SK-N-SH treated with all-trans-retinoic acid at 6 μM for 48 hours (cell line): ENCODE measurements around the gene TINAGL1.

Experiments used
- CREB5 ChIP-seq: fragments of 250-450 bp; sonication (Bioruptor Pico); IDR thresholded peaks from 2 replicates; pipeline ENCODE4 v1.5.1; 2020; ENCODE audit warnings: low read depth, mild to moderate bottlenecking, moderate library complexity
- RARB ChIP-seq: fragments of 250-450 bp; sonication (Bioruptor Pico); IDR thresholded peaks from 2 replicates; pipeline ENCODE4 v1.8.0; 2021; ENCODE audit warnings: mild to moderate bottlenecking, moderate library complexity
- SNAI2 ChIP-seq: fragments of 250-450 bp; sonication (Bioruptor Pico); IDR thresholded peaks from 2 replicates; pipeline ENCODE4 v1.5.0; 2020; ENCODE audit warnings: mild to moderate bottlenecking, moderate library complexity
- TOX ChIP-seq: fragments of 250-450 bp; sonication (Bioruptor Pico); IDR thresholded peaks from 2 replicates; pipeline ENCODE4 v1.8.0; 2021; ENCODE audit warnings: mild to moderate bottlenecking, moderate library complexity, borderline replicate concordance
- ZC3H10 ChIP-seq: fragments of 250-450 bp; sonication (Bioruptor Pico); IDR thresholded peaks from 2 replicates; pipeline ENCODE4 v1.5.1; 2021; ENCODE audit warnings: mild to moderate bottlenecking, moderate library complexity
- ZFP30 ChIP-seq: fragments of 450-650 bp; formaldehyde crosslinking; IDR thresholded peaks from 2 replicates; pipeline ENCODE4 v1.5.0; 2022; ENCODE audit warnings: mild to moderate bottlenecking, moderate library complexity
- ZNF8 ChIP-seq: fragments of 450-650 bp; formaldehyde crosslinking; IDR thresholded peaks from 2 replicates; pipeline ENCODE4 v1.5.0; 2020; ENCODE audit warnings: mild to moderate bottlenecking, moderate library complexity
- TF ChIP-seq, protein P1 (sequence below): fragments of 250-450 bp; sonication (Bioruptor Pico); IDR thresholded peaks from 2 replicates; pipeline ENCODE4 v1.8.0; 2020; ENCODE audit warnings: mild to moderate bottlenecking, moderate library complexity, borderline replicate concordance

GRCh38 chr1:31625561-31626222 lies 49.4 kb downstream of the TINAGL1 start:
- TF ChIP-seq ZC3H10 (CRISPR knock-in tag) (no peak), ZNF8 (CRISPR knock-in tag) (no peak), CREB5 (CRISPR knock-in tag) (no peak), SNAI2 (CRISPR knock-in tag) (no peak), ZFP30 (no peak), RARB (no peak), TOX (CRISPR knock-in tag) (no peak)
- TF ChIP-seq, protein P1, sequence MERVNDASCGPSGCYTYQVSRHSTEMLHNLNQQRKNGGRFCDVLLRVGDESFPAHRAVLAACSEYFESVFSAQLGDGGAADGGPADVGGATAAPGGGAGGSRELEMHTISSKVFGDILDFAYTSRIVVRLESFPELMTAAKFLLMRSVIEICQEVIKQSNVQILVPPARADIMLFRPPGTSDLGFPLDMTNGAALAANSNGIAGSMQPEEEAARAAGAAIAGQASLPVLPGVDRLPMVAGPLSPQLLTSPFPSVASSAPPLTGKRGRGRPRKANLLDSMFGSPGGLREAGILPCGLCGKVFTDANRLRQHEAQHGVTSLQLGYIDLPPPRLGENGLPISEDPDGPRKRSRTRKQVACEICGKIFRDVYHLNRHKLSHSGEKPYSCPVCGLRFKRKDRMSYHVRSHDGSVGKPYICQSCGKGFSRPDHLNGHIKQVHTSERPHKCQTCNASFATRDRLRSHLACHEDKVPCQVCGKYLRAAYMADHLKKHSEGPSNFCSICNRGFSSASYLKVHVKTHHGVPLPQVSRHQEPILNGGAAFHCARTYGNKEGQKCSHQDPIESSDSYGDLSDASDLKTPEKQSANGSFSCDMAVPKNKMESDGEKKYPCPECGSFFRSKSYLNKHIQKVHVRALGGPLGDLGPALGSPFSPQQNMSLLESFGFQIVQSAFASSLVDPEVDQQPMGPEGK (CRISPR knock-in tag), result no peak
